Measurements from ENCODE around the gene ATF6.

- TF ChIP-seq, protein P1, sequence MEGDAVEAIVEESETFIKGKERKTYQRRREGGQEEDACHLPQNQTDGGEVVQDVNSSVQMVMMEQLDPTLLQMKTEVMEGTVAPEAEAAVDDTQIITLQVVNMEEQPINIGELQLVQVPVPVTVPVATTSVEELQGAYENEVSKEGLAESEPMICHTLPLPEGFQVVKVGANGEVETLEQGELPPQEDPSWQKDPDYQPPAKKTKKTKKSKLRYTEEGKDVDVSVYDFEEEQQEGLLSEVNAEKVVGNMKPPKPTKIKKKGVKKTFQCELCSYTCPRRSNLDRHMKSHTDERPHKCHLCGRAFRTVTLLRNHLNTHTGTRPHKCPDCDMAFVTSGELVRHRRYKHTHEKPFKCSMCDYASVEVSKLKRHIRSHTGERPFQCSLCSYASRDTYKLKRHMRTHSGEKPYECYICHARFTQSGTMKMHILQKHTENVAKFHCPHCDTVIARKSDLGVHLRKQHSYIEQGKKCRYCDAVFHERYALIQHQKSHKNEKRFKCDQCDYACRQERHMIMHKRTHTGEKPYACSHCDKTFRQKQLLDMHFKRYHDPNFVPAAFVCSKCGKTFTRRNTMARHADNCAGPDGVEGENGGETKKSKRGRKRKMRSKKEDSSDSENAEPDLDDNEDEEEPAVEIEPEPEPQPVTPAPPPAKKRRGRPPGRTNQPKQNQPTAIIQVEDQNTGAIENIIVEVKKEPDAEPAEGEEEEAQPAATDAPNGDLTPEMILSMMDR (conservative IDR thresholded peaks at IDR 0.05 in 1 of 2, IDR thresholded peaks at IDR 0.05 in 1 of 2; ENCODE audit: low read depth in 1 of 2, low read length in 2 of 2), result no peak
- no peak for TF ChIP-seq EZH2 (IDR thresholded peaks at IDR 0.05; ENCODE audit: low read length, missing control alignments)
Measured at GRCh38 chr1:161941726-161942436, 175.8 kb downstream of the ATF6 start.

Measured in fibroblast of lung (primary cell).